Skeletal muscle cell (primary cell): Measurements from ENCODE around the gene COQ5.

ENCODE experiments used
- DNase-seq: peaks from one replicate; pipeline ENCODE4 v3.0.0-alpha.2; 2010; ENCODE audit warnings: low read depth
- H3K4me3 ChIP-seq: 2 replicates; pipeline ENCODE4 v1.5.1; 2011; ENCODE audit warnings: low read depth, mild to moderate bottlenecking, control low read depth, low read length, moderate library complexity

COQ5 gene

DNA sequence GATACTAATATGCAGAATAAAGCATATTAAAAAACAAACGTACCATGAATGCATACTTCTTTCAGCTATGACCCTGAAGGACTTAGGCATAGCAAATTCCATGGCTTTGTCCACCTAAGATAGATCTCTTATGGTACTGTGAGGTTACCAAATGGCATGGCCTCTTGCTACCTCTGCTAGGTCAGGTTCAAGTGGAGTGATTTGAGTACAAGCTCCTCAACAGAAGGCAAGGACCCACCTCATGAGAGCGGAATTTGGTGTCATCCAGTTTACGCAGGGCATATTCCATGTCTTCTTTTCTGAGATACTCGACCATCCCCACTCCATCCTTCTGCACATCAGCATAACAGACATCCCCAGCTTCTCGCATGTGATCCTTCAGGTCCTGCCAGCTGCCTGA is 65.2 kb downstream of the COQ5 start:
- no peak overlapping the region for H3K4me3 ChIP-seq
- no peak for DNase-seq

- no peak overlapping the region for H3K4me3 ChIP-seq
- no peak for DNase-seq
Measured at GRCh38 chr12:120462099-120462640, 66.8 kb downstream of the COQ5 start.

GRCh38 chr12:120460157-120460556 is 68.8 kb downstream of the COQ5 start:
- DNase-seq: no peak
- H3K4me3 ChIP-seq: no peak overlapping the region

- H3K4me3 ChIP-seq: no peak overlapping the region
- no peak for DNase-seq
Measured at GRCh38 chr12:120457133-120457532, 71.8 kb downstream of the COQ5 start.

- no peak for DNase-seq
- H3K4me3 ChIP-seq: no peak overlapping the region
Measured at GRCh38 chr12:120455302-120455701, 73.7 kb downstream of the COQ5 start.

DNA sequence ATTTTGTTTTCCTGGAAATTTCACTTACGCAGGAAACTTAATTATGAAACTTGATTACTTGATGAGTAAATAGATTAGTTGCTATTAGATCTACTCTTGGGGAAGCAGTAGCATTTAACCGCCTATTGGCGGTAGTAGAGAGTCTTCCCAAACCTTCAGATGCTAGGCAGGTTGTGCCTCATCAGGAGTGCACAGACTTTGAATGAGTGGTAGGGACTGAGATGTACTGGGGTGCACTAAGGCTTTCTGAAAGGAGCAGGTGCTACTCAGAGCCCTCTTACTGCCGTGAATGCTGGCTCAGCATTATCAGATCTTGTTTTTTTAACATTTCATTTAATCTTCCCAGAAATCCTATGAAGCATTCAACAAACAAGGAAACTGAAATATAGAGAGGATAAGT is 75.0 kb downstream of the COQ5 start:
- no peak for DNase-seq
- no peak overlapping the region for H3K4me3 ChIP-seq
